Measurements from ENCODE around the gene FAM200B. TPM values are rescaled to one million over a fixed set of nuclear protein-coding genes. Genes with fewer than 3 reads are reported as not detected.

FAM200B gene
- total and polyA plus RNA-seq, 11 donors, result 23.2 to 37.7 (median 32.2) TPM

DNA sequence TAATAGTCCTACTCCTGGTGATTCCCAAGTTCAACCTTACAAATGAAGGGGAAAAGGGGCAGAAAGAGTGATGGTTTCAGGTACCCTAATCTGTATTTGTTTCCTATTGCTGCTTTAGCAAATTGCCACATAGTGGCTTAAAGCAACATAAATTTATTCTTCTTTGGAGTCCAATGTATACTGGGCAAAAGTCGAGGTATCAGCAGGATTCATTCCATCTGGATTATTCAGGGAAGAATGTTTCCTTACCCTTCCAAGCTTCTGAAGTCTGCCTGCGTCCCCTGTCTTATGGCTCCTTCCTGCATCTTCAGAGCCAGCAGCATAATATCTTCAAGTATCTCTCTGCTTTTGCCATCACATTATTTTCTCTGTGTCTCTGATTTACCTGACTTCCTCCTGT is 11.0 kb downstream of the FAM200B start:
- no peak overlapping the region for H3K4me3 ChIP-seq
- peak overlapping the region in 2 of 12 donors; percentile 68 to 78 for H3K27ac ChIP-seq
- ATAC-seq (no peak), DNase-seq (no peak)
- peaks cover 0 to 36% (median 2%) of the 10 kb centered on the region in 12 donors for H3K4me1 ChIP-seq
- WGBS, 4 donors, result 84 to 92% (median 90%) methylated on average over 2 of the region's 2 CpGs
- no peaks in the 10 kb centered on the region for H3K27me3 ChIP-seq
- intact Hi-C loops (cut with DNase I), result no loop called here
- H3K9me3 ChIP-seq, result no peaks in the 10 kb centered on the region
- peaks cover 0 to 20% (median 10%) of the 10 kb centered on the region in 9 donors for H3K36me3 ChIP-seq
- no peak for TF ChIP-seq POLR2A (IDR thresholded peaks at IDR 0.05)
- TF ChIP-seq, protein P1, sequence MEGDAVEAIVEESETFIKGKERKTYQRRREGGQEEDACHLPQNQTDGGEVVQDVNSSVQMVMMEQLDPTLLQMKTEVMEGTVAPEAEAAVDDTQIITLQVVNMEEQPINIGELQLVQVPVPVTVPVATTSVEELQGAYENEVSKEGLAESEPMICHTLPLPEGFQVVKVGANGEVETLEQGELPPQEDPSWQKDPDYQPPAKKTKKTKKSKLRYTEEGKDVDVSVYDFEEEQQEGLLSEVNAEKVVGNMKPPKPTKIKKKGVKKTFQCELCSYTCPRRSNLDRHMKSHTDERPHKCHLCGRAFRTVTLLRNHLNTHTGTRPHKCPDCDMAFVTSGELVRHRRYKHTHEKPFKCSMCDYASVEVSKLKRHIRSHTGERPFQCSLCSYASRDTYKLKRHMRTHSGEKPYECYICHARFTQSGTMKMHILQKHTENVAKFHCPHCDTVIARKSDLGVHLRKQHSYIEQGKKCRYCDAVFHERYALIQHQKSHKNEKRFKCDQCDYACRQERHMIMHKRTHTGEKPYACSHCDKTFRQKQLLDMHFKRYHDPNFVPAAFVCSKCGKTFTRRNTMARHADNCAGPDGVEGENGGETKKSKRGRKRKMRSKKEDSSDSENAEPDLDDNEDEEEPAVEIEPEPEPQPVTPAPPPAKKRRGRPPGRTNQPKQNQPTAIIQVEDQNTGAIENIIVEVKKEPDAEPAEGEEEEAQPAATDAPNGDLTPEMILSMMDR (IDR thresholded peaks at IDR 0.05), result no peak

DNA sequence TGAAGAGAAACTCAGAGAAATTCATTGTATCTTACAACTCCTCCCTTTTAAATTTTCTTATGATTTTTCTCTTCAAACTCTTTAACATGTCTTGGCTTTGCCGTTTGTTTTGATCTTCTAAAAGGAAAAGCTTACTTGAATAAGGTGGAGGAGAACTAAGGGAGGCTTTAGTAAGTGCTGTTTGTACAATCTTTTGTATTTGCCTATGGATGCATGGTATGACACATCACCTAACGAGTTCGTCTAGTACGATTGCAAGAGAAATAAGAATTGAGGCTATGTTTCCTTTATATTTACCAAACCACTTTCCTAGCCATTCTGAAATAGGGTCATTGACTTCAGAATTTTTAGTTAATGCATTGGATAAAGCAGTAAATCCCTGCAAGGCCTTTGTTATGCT is 12.8 kb downstream of the FAM200B start:
- no peak for TF ChIP-seq POLR2A (IDR thresholded peaks at IDR 0.05)
- WGBS, 4 donors, result 93 to 97% (median 95%) methylated on average over 4 of the region's 4 CpGs
- Histone ChIP-seq H3K4me3 (no peak overlapping the region), H3K27ac (no peak overlapping the region), H3K4me1 (peaks cover 0 to 30% (median 2%) of the 10 kb centered on the region in 12 donors), H3K9me3 (no peaks in the 10 kb centered on the region), H3K36me3 (peaks cover 0 to 3% (median 0%) of the 10 kb centered on the region in 9 donors), H3K27me3 (no peaks in the 10 kb centered on the region)
- intact Hi-C loops (cut with DNase I), result no loop called here
- ATAC-seq (no peak), DNase-seq (no peak)

DNA sequence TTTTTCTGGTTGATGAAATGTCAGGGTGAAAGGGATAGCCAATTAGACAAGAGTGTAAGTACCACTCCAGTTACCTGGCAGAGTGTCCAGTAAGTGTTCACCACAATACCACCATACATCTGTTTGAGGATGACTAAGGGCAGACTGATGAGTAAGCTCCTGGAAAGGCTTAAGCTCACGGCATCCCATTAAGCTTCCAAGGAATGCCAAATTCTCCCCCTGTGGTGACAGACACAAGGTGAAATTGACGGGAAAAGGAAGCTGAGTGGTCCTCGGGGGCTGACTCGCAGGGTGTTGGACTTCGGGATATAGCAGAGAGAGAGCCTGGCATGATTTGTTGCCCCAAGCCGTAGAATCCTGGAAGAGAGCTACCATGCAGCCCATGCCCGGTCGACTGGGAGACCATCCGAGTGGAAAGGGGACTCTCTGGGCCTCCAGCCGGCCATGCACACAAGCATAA is 13.6 kb downstream of the FAM200B start:
- Histone ChIP-seq H3K36me3 (no peaks in the 10 kb centered on the region), H3K27ac (no peak overlapping the region), H3K4me3 (no peak overlapping the region), H3K9me3 (no peaks in the 10 kb centered on the region), H3K27me3 (no peaks in the 10 kb centered on the region), H3K4me1 (peaks cover 0 to 21% (median 0%) of the 10 kb centered on the region in 12 donors)
- no peak for ATAC-seq
- no peak for DNase-seq
- no peak for TF ChIP-seq POLR2A (IDR thresholded peaks at IDR 0.05)
- TF ChIP-seq, protein P1 (IDR thresholded peaks at IDR 0.05), result no peak
- 89 to 96% (median 91%) methylated on average over 10 of the region's 10 CpGs for WGBS, 4 donors
- intact Hi-C loops (cut with DNase I), result no loop called here

DNA sequence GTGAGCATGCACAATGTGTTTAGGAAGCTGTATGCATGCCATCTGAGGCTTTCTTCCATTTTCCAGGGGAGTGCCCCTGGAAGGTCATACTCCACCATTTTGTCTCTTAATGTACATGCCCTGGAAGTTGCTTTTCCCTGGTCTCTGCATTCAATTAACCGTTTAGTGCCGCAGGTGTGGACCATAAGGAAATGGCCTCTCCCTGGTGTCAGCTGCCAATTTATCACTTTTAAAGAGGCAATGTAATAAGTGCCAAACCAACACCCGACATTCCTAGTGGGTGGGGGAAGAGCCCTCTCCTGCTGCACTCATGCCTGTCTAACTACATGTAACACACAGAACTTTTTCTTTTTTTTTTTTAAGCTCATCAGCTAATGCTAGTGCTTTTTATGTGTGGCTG is 14.1 kb downstream of the FAM200B start:
- peaks cover 0 to 17% (median 0%) of the 10 kb centered on the region in 12 donors for H3K4me1 ChIP-seq
- intact Hi-C loops (cut with DNase I), result no loop called here
- ATAC-seq, result no peak
- no peak overlapping the region for H3K4me3 ChIP-seq
- DNase-seq, result no peak
- 85 to 88% (median 86%) methylated on average over 3 of the region's 3 CpGs for WGBS, 4 donors
- no peaks in the 10 kb centered on the region for H3K36me3 ChIP-seq
- TF ChIP-seq, protein P1 (IDR thresholded peaks at IDR 0.05), result no peak
- TF ChIP-seq POLR2A (IDR thresholded peaks at IDR 0.05), result no peak
- no peaks in the 10 kb centered on the region for H3K9me3 ChIP-seq
- H3K27me3 ChIP-seq, result no peaks in the 10 kb centered on the region
- no peak overlapping the region for H3K27ac ChIP-seq

DNA sequence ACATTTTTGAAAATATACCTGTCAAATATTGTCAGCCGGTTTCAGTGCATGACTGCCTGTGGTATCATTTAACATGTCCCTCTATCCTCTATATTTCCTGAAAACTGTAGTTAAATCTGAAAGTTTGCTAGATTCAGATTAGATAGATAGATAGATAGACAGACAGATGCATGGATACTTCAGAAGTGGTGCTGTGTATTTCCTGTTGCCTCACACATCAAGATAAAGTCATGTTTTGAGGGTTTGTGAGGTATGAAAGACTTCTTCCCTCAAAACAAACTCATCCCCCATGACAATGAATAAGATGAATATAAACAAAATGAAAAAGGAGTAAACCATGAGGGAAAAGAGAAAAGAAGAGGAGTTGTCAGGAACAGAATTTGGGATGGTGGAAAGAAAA is 15.2 kb downstream of the FAM200B start:
- Histone ChIP-seq H3K36me3 (no peaks in the 10 kb centered on the region), H3K27me3 (no peaks in the 10 kb centered on the region), H3K4me1 (peaks cover 0 to 8% (median 0%) of the 10 kb centered on the region in 12 donors), H3K9me3 (no peaks in the 10 kb centered on the region), H3K4me3 (no peak overlapping the region), H3K27ac (no peak overlapping the region)
- intact Hi-C loops (cut with DNase I), result no loop called here
- no peak for TF ChIP-seq POLR2A (IDR thresholded peaks at IDR 0.05)
- TF ChIP-seq, protein P1 (IDR thresholded peaks at IDR 0.05), result no peak
- ATAC-seq (no peak), DNase-seq (no peak)
- 97 to 100% (median 99%) methylated on average over 1 of the region's 1 CpG for WGBS, 4 donors
